ENCODE data around the gene PRRG3. TPM values are rescaled to one million over a fixed set of nuclear protein-coding genes. Genes with fewer than 3 reads are reported as not detected.

PRRG3 gene
- total and polyA plus RNA-seq, 2 donors (not counting 3 experiments of a cell fraction or from before 2014, with no cell fraction given), result not detected

- Histone ChIP-seq H2AFZ (ENCODE audit: low read depth, low read length) (no peak overlapping the region), H3K9me3 (replicated peaks; ENCODE audit: control insufficient read depth, insufficient read depth, low read length) (no peaks in the 10 kb centered on the region), H3K27ac (ENCODE audit: insufficient read depth, low read depth, low read length) (no peak overlapping the region), H3K79me2 (ENCODE audit: control insufficient read depth, insufficient read depth, low read length) (no peaks in the 10 kb centered on the region), H3K36me3 (ENCODE audit: control insufficient read depth in 2 of 2, extremely low read depth in 1 of 2, insufficient read depth in 2 of 2, low read length in 2 of 2) (no peaks in the 10 kb centered on the region), H4K20me1 (replicated peaks; ENCODE audit: control insufficient read depth, extremely low read depth, insufficient read depth, low read length) (no peaks in the 10 kb centered on the region), H3K4me1 (ENCODE audit: control insufficient read depth, extremely low read depth, insufficient read depth, low read length) (no peaks in the 10 kb centered on the region), H3K4me3 (replicated peaks in 1 of 3; ENCODE audit: insufficient read depth in 1 of 3, low read depth in 1 of 3, low read length in 3 of 3) (no peak overlapping the region), H3K9ac (replicated peaks; ENCODE audit: extremely low read depth, insufficient read depth, low read length) (no peak overlapping the region), H3K9me1 (replicated peaks; ENCODE audit: control insufficient read depth, extremely low read depth, insufficient read depth, low read length) (no peaks in the 10 kb centered on the region), H3K4me2 (ENCODE audit: insufficient read depth, low read length) (no peak overlapping the region), H3K27me3 (ENCODE audit: control insufficient read depth in 2 of 2, insufficient read depth in 2 of 2, low read length in 2 of 2) (no peaks in the 10 kb centered on the region)
- no peak for TF ChIP-seq CTCF (IDR thresholded peaks at IDR 0.05; ENCODE audit: extremely low read depth in 1 of 2, insufficient read depth in 1 of 2, low read depth in 1 of 2, low read length in 2 of 2)
- no peak for TF ChIP-seq EZH2 (IDR thresholded peaks at IDR 0.05; ENCODE audit: borderline replicate concordance, low read depth, low read length, severe bottlenecking)
- TF ChIP-seq POLR2AphosphoS5 (IDR thresholded peaks at IDR 0.05; ENCODE audit: insufficient read depth, low read depth, low read length), result no peak
- no peak for TF ChIP-seq MAX (IDR thresholded peaks at IDR 0.05; ENCODE audit: insufficient read depth, insufficient read length)
- TF ChIP-seq MYC (IDR thresholded peaks at IDR 0.05; ENCODE audit: low read depth, low read length), result no peak
- intact Hi-C loops (cut with micrococcal nuclease), result no loop called here
- ChIA-PET POLR2A (no interaction called here), CTCF (no interaction called here)
- FAIRE-seq (no peak), DNase-seq (ENCODE audit: low read depth, low spot score) (no peak)
- dilution Hi-C loops (cut with MboI; ENCODE audit: extremely low pct_ligation_motif_present, low sequenced_read_pairs), result no loop called here
- no TSS peak for BruUV-seq (replicated peaks)
Observed at GRCh38 chrX:151697522-151697921, 2.3 kb downstream of the PRRG3 start.

GRCh38 chrX:151698485-151698884 is 3.2 kb downstream of the PRRG3 start:
- no peak overlapping the region for H2AFZ ChIP-seq (ENCODE audit: low read depth, low read length)
- H3K36me3 ChIP-seq (ENCODE audit: control insufficient read depth in 2 of 2, extremely low read depth in 1 of 2, insufficient read depth in 2 of 2, low read length in 2 of 2), result no peaks in the 10 kb centered on the region
- H4K20me1 ChIP-seq (replicated peaks; ENCODE audit: control insufficient read depth, extremely low read depth, insufficient read depth, low read length), result no peaks in the 10 kb centered on the region
- ChIA-PET POLR2A (no interaction called here), CTCF (no interaction called here)
- H3K4me3 ChIP-seq (replicated peaks in 1 of 3; ENCODE audit: insufficient read depth in 1 of 3, low read depth in 1 of 3, low read length in 3 of 3), result no peak overlapping the region
- no peaks in the 10 kb centered on the region for H3K79me2 ChIP-seq (ENCODE audit: control insufficient read depth, insufficient read depth, low read length)
- no peak overlapping the region for H3K9ac ChIP-seq (replicated peaks; ENCODE audit: extremely low read depth, insufficient read depth, low read length)
- H3K4me2 ChIP-seq (ENCODE audit: insufficient read depth, low read length), result no peak overlapping the region
- no peak for TF ChIP-seq EZH2 (IDR thresholded peaks at IDR 0.05; ENCODE audit: borderline replicate concordance, low read depth, low read length, severe bottlenecking)
- TF ChIP-seq POLR2A (IDR thresholded peaks at IDR 0.05; ENCODE audit: low read depth, low read length), result no peak
- TF ChIP-seq MAX (IDR thresholded peaks at IDR 0.05; ENCODE audit: insufficient read depth, insufficient read length), result no peak
- no peak for TF ChIP-seq MYC (IDR thresholded peaks at IDR 0.05; ENCODE audit: low read depth, low read length)
- TF ChIP-seq JUN (IDR thresholded peaks at IDR 0.05; ENCODE audit: borderline replicate concordance, insufficient read depth, insufficient read length, low read depth), result no peak
- no peaks in the 10 kb centered on the region for H3K9me1 ChIP-seq (replicated peaks; ENCODE audit: control insufficient read depth, extremely low read depth, insufficient read depth, low read length)
- no peaks in the 10 kb centered on the region for H3K27me3 ChIP-seq (ENCODE audit: control insufficient read depth in 2 of 2, insufficient read depth in 2 of 2, low read length in 2 of 2)
- BruUV-seq (replicated peaks), result no TSS peak
- DNase-seq (ENCODE audit: low read depth, low spot score) (no peak), FAIRE-seq (no peak)
- no peaks in the 10 kb centered on the region for H3K9me3 ChIP-seq (replicated peaks; ENCODE audit: control insufficient read depth, insufficient read depth, low read length)
- dilution Hi-C loops (cut with MboI; ENCODE audit: extremely low pct_ligation_motif_present, low sequenced_read_pairs), result no loop called here
- H3K4me1 ChIP-seq (ENCODE audit: control insufficient read depth, extremely low read depth, insufficient read depth, low read length), result no peaks in the 10 kb centered on the region
- no peak overlapping the region for H3K27ac ChIP-seq (ENCODE audit: insufficient read depth, low read depth, low read length)
- intact Hi-C loops (cut with micrococcal nuclease), result no loop called here
